HepG2 (cell line): Measurements from ENCODE around the gene DOC2A. TPM values are rescaled to one million over a fixed set of nuclear protein-coding genes. Genes with fewer than 3 reads are reported as not detected.

ENCODE experiments used
- ARID5B ChIP-seq: IDR thresholded peaks from 2 replicates; pipeline ENCODE4 v1.4.0; 2020; ENCODE audit warnings: mild to moderate bottlenecking, missing genetic modification reagents
- ARNT2 ChIP-seq: sonication (generic); formaldehyde crosslinking; IDR thresholded peaks from 2 replicates; pipeline ENCODE4 v1.8.0; 2022; ENCODE audit warnings: mild to moderate bottlenecking, low read depth, missing genetic modification reagents, moderate library complexity
- GPN1 ChIP-seq: sonication (generic); formaldehyde crosslinking; IDR thresholded peaks from 2 replicates; pipeline ENCODE4 v1.5.1; 2020; ENCODE audit warnings: missing genetic modification reagents, borderline replicate concordance
- HNF1B ChIP-seq: sonication (generic); formaldehyde crosslinking; IDR thresholded peaks from 2 replicates; pipeline ENCODE4 v1.5.1; 2020; ENCODE audit warnings: mild to moderate bottlenecking, moderate library complexity, missing genetic modification reagents
- MYPOP ChIP-seq: sonication (generic); formaldehyde crosslinking; IDR thresholded peaks from 2 replicates; pipeline ENCODE4 v1.8.1; 2023; ENCODE audit warnings: mild to moderate bottlenecking, moderate library complexity, missing genetic modification reagents
- PAWR ChIP-seq: sonication (generic); formaldehyde crosslinking; IDR thresholded peaks from 2 replicates; pipeline ENCODE4 v1.4.0; 2020; ENCODE audit warnings: missing genetic modification reagents, mild to moderate bottlenecking, borderline replicate concordance
- PHF21A ChIP-seq: sonication (generic); formaldehyde crosslinking; IDR thresholded peaks from 2 replicates; pipeline ENCODE4 v1.5.0; 2020; ENCODE audit warnings: mild to moderate bottlenecking, missing genetic modification reagents
- POGZ ChIP-seq: sonication (generic); formaldehyde crosslinking; IDR thresholded peaks from 2 replicates; pipeline ENCODE4 v1.4.0; 2020; ENCODE audit warnings: mild to moderate bottlenecking, missing genetic modification reagents
- SETDB1 ChIP-seq: sonication (generic); formaldehyde crosslinking; IDR thresholded peaks from 2 replicates; pipeline ENCODE4 v1.5.1; 2020; ENCODE audit warnings: missing genetic modification reagents, mild to moderate bottlenecking, borderline replicate concordance
- SRY ChIP-seq: sonication (generic); formaldehyde crosslinking; IDR thresholded peaks from 2 replicates; pipeline ENCODE4 v1.8.0; 2022; ENCODE audit warnings: mild to moderate bottlenecking, missing genetic modification reagents
- TP53 ChIP-seq: sonication (generic); formaldehyde crosslinking; conservative IDR thresholded peaks from 2 replicates; pipeline ENCODE4 v1.4.0; 2020; ENCODE audit warnings: missing genetic modification reagents
- ZMYM3 ChIP-seq: sonication (generic); formaldehyde crosslinking; IDR thresholded peaks from 2 replicates; pipeline ENCODE4 v1.5.1; 2020; ENCODE audit warnings: mild to moderate bottlenecking, missing genetic modification reagents
- ZNF280D ChIP-seq: sonication (generic); formaldehyde crosslinking; IDR thresholded peaks from 2 replicates; pipeline ENCODE4 v1.5.1; 2020; ENCODE audit warnings: mild to moderate bottlenecking, missing genetic modification reagents
- ZNF382 ChIP-seq: sonication (generic); formaldehyde crosslinking; IDR thresholded peaks from 2 replicates; pipeline ENCODE4 v1.5.0; 2020; ENCODE audit warnings: missing genetic modification reagents, mild to moderate bottlenecking, borderline replicate concordance
- ZNF574 ChIP-seq: sonication (generic); formaldehyde crosslinking; IDR thresholded peaks from 2 replicates; pipeline ENCODE4 v1.4.0; 2020; ENCODE audit warnings: missing genetic modification reagents
- ZNF629 ChIP-seq: sonication (generic); formaldehyde crosslinking; conservative IDR thresholded peaks from 2 replicates; pipeline ENCODE4 v1.5.0; 2020; ENCODE audit warnings: missing genetic modification reagents
- polyA plus RNA-seq, 8 experiments: library from polyadenylated mRNA; depleted of rRNA in 3 of 8; stranded (reverse) in 7 of 8; unstranded in 1 of 8; fragments of >200 nt; fragmentation: Illumina TruSeq in 4 of 8; extraction: Trizol in 4 of 8; gene quantifications; 2 replicates each; pipeline versions ENCODE4 v1.2.1 to v1.2.3, GENCODE V29; 2011 to 2016; ENCODE audit warnings: low read depth in 4 of 8, missing spikeins in 1 of 8, mixed read lengths in 1 of 8; ENCODE audit not compliant: insufficient read depth in 1 of 8
- total RNA-seq, 5 experiments: library from RNA; depleted of rRNA; stranded (reverse); fragments of >200 nt; fragmentation: Illumina TruSeq; extraction: Trizol; gene quantifications; 2 replicates each; pipeline ENCODE4 v1.2.3, GENCODE V29; 2016; ENCODE audit warnings: low read depth in 1 of 5

Gene DOC2A
- total and polyA plus RNA-seq, 2 of the 13 experiments (the other 11 are each of a cell fraction or from before 2014, with no cell fraction given): 0.15 to 0.55 TPM

- TF ChIP-seq ARID5B (CRISPR knock-in tag) (no peak), ZNF280D (0 out of 2 replicates have a peak, but pooled peaks have one; percentile 33), ZNF382 (CRISPR knock-in tag) (no peak), SETDB1 (CRISPR knock-in tag) (no peak), TP53 (CRISPR knock-in tag) (no peak), ZNF574 (0 out of 2 replicates have a peak, but pooled peaks have one; percentile 0), GPN1 (CRISPR knock-in tag) (no peak), PAWR (no peak), ZMYM3 (CRISPR knock-in tag) (peak; percentile 24; the same call in 1 of the 2 replicates), SRY (CRISPR knock-in tag) (no peak), MYPOP (CRISPR knock-in tag) (peak; percentile 25; the same call in 1 of the 2 replicates), ZNF629 (CRISPR knock-in tag) (peak; percentile 80), POGZ (0 out of 2 replicates have a peak, but pooled peaks have one; percentile 15), ARNT2 (0 out of 2 replicates have a peak, but pooled peaks have one; percentile 1), HNF1B (peak; percentile 43; the same call in 1 of the 2 replicates), PHF21A (CRISPR knock-in tag) (peak; percentile 15; the same call in 1 of the 2 replicates)
Measured at GRCh38 chr16:29962344-29962994, 48.4 kb downstream of the DOC2A start (continued).
